ENCODE results near the gene ARHGDIB. TPM values are rescaled to one million over a fixed set of nuclear protein-coding genes. Genes with fewer than 3 reads are reported as not detected.

The ARHGDIB gene
- total RNA-seq, 1 experiment from 2014 or later, result 4.3 TPM

DNA sequence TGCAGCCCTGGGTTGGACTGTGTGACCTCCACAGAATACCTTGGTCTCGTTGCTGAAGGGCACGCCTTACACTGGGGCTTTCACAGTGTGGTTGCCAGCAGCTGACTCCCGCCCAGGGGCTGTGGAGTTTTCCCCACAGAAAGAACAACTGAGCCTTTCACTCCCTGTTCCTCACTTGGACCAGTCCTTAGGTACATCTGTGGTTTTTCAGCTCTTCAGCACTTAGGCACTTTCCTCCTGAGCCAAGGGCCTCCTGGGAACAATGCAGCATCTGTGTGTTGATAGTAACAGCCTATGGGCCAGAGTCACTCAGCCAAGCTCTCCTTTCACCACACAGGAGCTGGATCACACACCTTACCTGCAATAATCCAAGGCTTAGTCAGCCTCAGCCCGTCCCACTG, 48.0 kb downstream of the ARHGDIB start:
- H3K79me2 ChIP-seq (ENCODE audit: insufficient read depth, low read length), result no peaks in the 10 kb centered on the region
- no peaks in the 10 kb centered on the region for H4K20me1 ChIP-seq (ENCODE audit: insufficient read depth)
- H3K27ac ChIP-seq (ENCODE audit: low read depth, low read length), result no peak overlapping the region
- no peaks in the 10 kb centered on the region for H3K9me3 ChIP-seq (ENCODE audit: control insufficient read depth in 1 of 2, insufficient read depth in 1 of 2, low read depth in 1 of 2, low read length in 2 of 2)
- no peaks in the 10 kb centered on the region for H3K36me3 ChIP-seq (ENCODE audit: control insufficient read depth in 1 of 2, insufficient read depth in 2 of 2, low read length in 2 of 2)
- DNase-seq (ENCODE audit: low read depth, low spot score) (peak; percentile 42), ATAC-seq (peak; percentile 79)
- ChIA-PET RAD21 (ENCODE audit: low non-redundant PET in 1 of 2, low total read pairs in 2 of 2, uncharacterized antibody in 2 of 2, unreplicated experiment in 2 of 2) (no interaction called here), CTCF (no interaction called here), POLR2A (no interaction called here)
- TF ChIP-seq MAX (IDR thresholded peaks at IDR 0.05), result 0 out of 2 replicates have a peak, but pooled peaks have one; percentile 22
- no peak for TF ChIP-seq ZNF274 (IDR thresholded peaks at IDR 0.05; ENCODE audit: low read depth, low read length)
- H2AFZ ChIP-seq (ENCODE audit: low read depth, low read length, poor library complexity, severe bottlenecking), result no peak overlapping the region
- H3K9ac ChIP-seq (ENCODE audit: low read length), result no peak overlapping the region
- H3K4me3 ChIP-seq (replicated peaks in 1 of 2; ENCODE audit: low read depth in 1 of 2, low read length in 2 of 2), result no peak overlapping the region
- no peaks in the 10 kb centered on the region for H3K27me3 ChIP-seq (ENCODE audit: insufficient read depth, low read length)
- intact Hi-C loops (cut with micrococcal nuclease), result no loop called here
- peak overlapping the region; percentile 13; the same call in 1 of the 2 replicates for H3K4me2 ChIP-seq (ENCODE audit: low read length)
- H3K4me1 ChIP-seq (ENCODE audit: control insufficient read depth in 1 of 2, insufficient read depth in 2 of 2, low read length in 2 of 2), result peaks cover 0 to 36% of the 10 kb centered on the region in 2 experiments; a peak in 3 of 4 replicates
- BruUV-seq (replicated peaks), result no TSS peak
- no peaks in the 10 kb centered on the region for H3K9me2 ChIP-seq (ENCODE audit: insufficient read depth)

DNA sequence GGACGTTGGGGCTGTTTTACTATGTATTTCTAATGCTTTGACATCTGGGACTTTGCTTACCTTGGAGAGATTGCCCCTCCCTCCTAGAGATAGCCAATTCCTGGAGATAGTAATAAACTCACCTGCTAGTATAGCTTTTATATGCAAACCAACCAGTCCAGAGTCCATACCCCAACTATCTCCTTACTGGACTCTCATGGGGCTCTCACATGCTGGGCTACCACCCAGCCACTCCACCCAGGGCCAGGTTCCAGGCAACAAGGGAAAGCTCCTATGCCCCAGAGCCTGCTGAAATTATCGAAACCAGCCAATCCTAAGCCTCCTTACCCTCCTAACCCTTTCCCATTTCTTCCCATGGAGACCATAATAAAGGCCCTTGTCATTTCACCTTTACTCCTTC, 50.3 kb downstream of the ARHGDIB start:
- Histone ChIP-seq H3K4me2 (ENCODE audit: low read length) (no peak overlapping the region), H3K9ac (ENCODE audit: low read length) (no peak overlapping the region), H3K79me2 (ENCODE audit: insufficient read depth, low read length) (no peaks in the 10 kb centered on the region), H3K4me1 (ENCODE audit: control insufficient read depth in 1 of 2, insufficient read depth in 2 of 2, low read length in 2 of 2) (peaks cover 0 to 36% of the 10 kb centered on the region in 2 experiments; a peak in 3 of 4 replicates), H3K4me3 (replicated peaks in 1 of 2; ENCODE audit: low read depth in 1 of 2, low read length in 2 of 2) (no peak overlapping the region), H3K9me3 (ENCODE audit: control insufficient read depth in 1 of 2, insufficient read depth in 1 of 2, low read depth in 1 of 2, low read length in 2 of 2) (no peaks in the 10 kb centered on the region), H3K36me3 (ENCODE audit: control insufficient read depth in 1 of 2, insufficient read depth in 2 of 2, low read length in 2 of 2) (no peaks in the 10 kb centered on the region), H2AFZ (ENCODE audit: low read depth, low read length, poor library complexity, severe bottlenecking) (no peak overlapping the region), H3K27ac (ENCODE audit: low read depth, low read length) (peak overlapping the region; percentile 53; the same call in 1 of the 2 replicates), H4K20me1 (ENCODE audit: insufficient read depth) (no peaks in the 10 kb centered on the region), H3K27me3 (ENCODE audit: insufficient read depth, low read length) (no peaks in the 10 kb centered on the region), H3K9me2 (ENCODE audit: insufficient read depth) (no peaks in the 10 kb centered on the region)
- TF ChIP-seq POLR2AphosphoS5 (IDR thresholded peaks at IDR 0.05; ENCODE audit: low read depth, low read length), result no peak
- intact Hi-C loops (cut with micrococcal nuclease), result no loop called here
- ChIA-PET POLR2A (no interaction called here), RAD21 (ENCODE audit: low non-redundant PET in 1 of 2, low total read pairs in 2 of 2, uncharacterized antibody in 2 of 2, unreplicated experiment in 2 of 2) (no interaction called here), CTCF (no interaction called here)
- ATAC-seq, result no peak
- DNase-seq (ENCODE audit: low read depth, low spot score), result no peak
- BruUV-seq (replicated peaks), result no TSS peak
